GM12878 (cell line): ENCODE data around the gene TFF1. TPM values are rescaled to one million over a fixed set of nuclear protein-coding genes. Genes with fewer than 3 reads are reported as not detected.

Experiments
- ASH2L ChIP-seq: fragments of 300-600, 200-600 bp; sonication (generic); IDR thresholded peaks from 2 replicates; pipeline ENCODE4 v1.6.1; 2017; ENCODE audit warnings: low read depth, mild to moderate bottlenecking, borderline replicate concordance
- ATF7 ChIP-seq: fragments of 450-650 bp; IDR thresholded peaks from 2 replicates; pipeline ENCODE4 v1.6.1; 2016; ENCODE audit warnings: low read depth, mild to moderate bottlenecking
- BMI1 ChIP-seq: fragments of 450-650 bp; IDR thresholded peaks from 2 replicates; pipeline ENCODE4 v1.6.1; 2016; ENCODE audit warnings: mild to moderate bottlenecking, moderate library complexity, borderline replicate concordance
- ESRRA ChIP-seq: IDR thresholded peaks from 2 replicates; pipeline ENCODE4 v1.6.1; 2012; ENCODE audit warnings: mild to moderate bottlenecking, low read length, improper control_type of control experiment
- FOXK2 ChIP-seq: fragments of 450-650 bp; IDR thresholded peaks from 2 replicates; pipeline ENCODE4 v1.6.1; 2017; ENCODE audit warnings: mild to moderate bottlenecking, moderate library complexity
- HCFC1 ChIP-seq: fragments of 150-350 bp; IDR thresholded peaks from 2 replicates; pipeline ENCODE4 v1.6.1; 2014; ENCODE audit warnings: low read length
- MEF2A ChIP-seq: IDR thresholded peaks from 2 replicates; pipeline ENCODE4 v1.6.1; 2011; ENCODE audit warnings: low read depth, mild to moderate bottlenecking, low read length, moderate library complexity; ENCODE audit not compliant: insufficient read depth
- MTA3 ChIP-seq: IDR thresholded peaks from 2 replicates; pipeline ENCODE4 v1.6.1; 2012; ENCODE audit warnings: low read length, inconsistent platforms, borderline replicate concordance
- NFXL1 ChIP-seq: fragments of 450-650 bp; IDR thresholded peaks from 2 replicates; pipeline ENCODE4 v1.6.1; 2017; ENCODE audit warnings: antibody characterized with exemption, mild to moderate bottlenecking, borderline replicate concordance
- PAX8 ChIP-seq: fragments of 450-650 bp; IDR thresholded peaks from 2 replicates; pipeline ENCODE4 v1.6.1; 2017; ENCODE audit warnings: mild to moderate bottlenecking, moderate library complexity
- RELB ChIP-seq: fragments of 450-650 bp; IDR thresholded peaks from 2 replicates; pipeline ENCODE4 v1.6.1; 2017; ENCODE audit warnings: low read depth, mild to moderate bottlenecking, moderate library complexity
- RFX5 ChIP-seq: IDR thresholded peaks from 2 replicates; pipeline ENCODE4 v1.6.1; 2011; ENCODE audit warnings: low read depth, low read length, improper control_type of control experiment
- SKIL ChIP-seq: fragments of 450-650 bp; IDR thresholded peaks from 2 replicates; pipeline ENCODE4 v1.6.1; 2017; ENCODE audit warnings: mild to moderate bottlenecking, low read depth, inconsistent platforms; ENCODE audit not compliant: poor library complexity, severe bottlenecking
- SPI1 ChIP-seq: IDR thresholded peaks from 2 replicates; pipeline ENCODE4 v1.6.1; 2011; ENCODE audit warnings: low read depth, mild to moderate bottlenecking, low read length, moderate library complexity, borderline replicate concordance; ENCODE audit not compliant: insufficient read depth
- SUPT20H ChIP-seq: IDR thresholded peaks from 2 replicates; pipeline ENCODE4 v1.6.1; 2011; ENCODE audit warnings: low read depth, mild to moderate bottlenecking, low read length, moderate library complexity, borderline replicate concordance; ENCODE audit not compliant: control insufficient read depth
- TCF7 ChIP-seq: IDR thresholded peaks from 2 replicates; pipeline ENCODE4 v1.6.1; 2014; ENCODE audit warnings: antibody characterized with exemption, borderline replicate concordance
- USF1 ChIP-seq: IDR thresholded peaks from 2 replicates; pipeline ENCODE4 v1.6.1; 2011; ENCODE audit warnings: borderline replicate concordance, low read depth, mild to moderate bottlenecking, moderate library complexity, mixed read lengths, low read length; ENCODE audit not compliant: insufficient read depth; ENCODE audit errors: extremely low read length
- ZNF592 ChIP-seq: fragments of 450-650 bp; IDR thresholded peaks from 2 replicates; pipeline ENCODE4 v1.6.1; 2017; ENCODE audit warnings: mild to moderate bottlenecking, moderate library complexity
- ZSCAN29 ChIP-seq: fragments of 450-650 bp; IDR thresholded peaks from 2 replicates; pipeline ENCODE4 v1.6.1; 2017; ENCODE audit warnings: mild to moderate bottlenecking, moderate library complexity
- ZZZ3 ChIP-seq: IDR thresholded peaks from 2 replicates; pipeline ENCODE4 v1.6.1; 2011; ENCODE audit warnings: low read depth; ENCODE audit not compliant: control insufficient read depth, insufficient read length
- polyA plus RNA-seq, 11 experiments: library from polyadenylated mRNA; depleted of rRNA in 4 of 11; unstranded in 6 of 11; stranded (reverse) in 5 of 11; fragments of >200 nt; fragmentation: Nextera tagmentation in 4 of 11; fragmentation: Illumina TruSeq in 1 of 11; extraction: Ambion mirVana in 4 of 11; extraction: Trizol in 1 of 11; gene quantifications; 1 replicate in 1 of 11; 2 replicates in 10 of 11; pipeline versions ENCODE4 v1.2.1 to v1.2.3, GENCODE V29; 2011 to 2016; ENCODE audit warnings: inconsistent platforms in 2 of 11, missing spikeins in 2 of 11, low read depth in 1 of 11
- total RNA-seq, 4 experiments: library from RNA; depleted of rRNA in 3 of 4; stranded (reverse); fragments of >200 nt in 3 of 4; fragmentation: Illumina TruSeq in 1 of 4; extraction: Trizol in 1 of 4; gene quantifications; 2 replicates each; pipeline versions ENCODE4 v1.2.1 to v1.2.3, GENCODE V29; 2013 to 2021

Gene TFF1
- total and polyA plus RNA-seq, 10 of the 15 experiments (the other 5 are each of a cell fraction or from before 2014, with no cell fraction given), result 0.13 TPM; not detected in 9

GRCh38 chr21:42414928-42415769, 48.8 kb upstream of the TFF1 start (continued):
- TF ChIP-seq HCFC1, result no peak
- TF ChIP-seq FOXK2, result no peak
- no peak for TF ChIP-seq PAX8
- peak; percentile 88 for TF ChIP-seq ZNF592
- peak; percentile 61; the same call in 1 of the 2 replicates for TF ChIP-seq RFX5
- TF ChIP-seq ESRRA, result peak; percentile 91
- TF ChIP-seq ASH2L, result no peak
- TF ChIP-seq ZZZ3, result no peak
- TF ChIP-seq BMI1, result no peak
- TF ChIP-seq SKIL, result peak; percentile 84
- TF ChIP-seq SPI1, result no peak; the same call in 1 of the 2 replicates
- TF ChIP-seq ZSCAN29, result no peak
- peak; percentile 98 for TF ChIP-seq ATF7
- TF ChIP-seq RELB, result peak; percentile 99
- TF ChIP-seq MTA3, result no peak
- peak; percentile 84 for TF ChIP-seq MEF2A
- no peak for TF ChIP-seq TCF7
- no peak for TF ChIP-seq NFXL1
- no peak for TF ChIP-seq USF1
- TF ChIP-seq SUPT20H, result no peak
